Activated naive CD4-positive, alpha-beta T cell treated with anti-CD3 and anti-CD28 coated beads, Interleukin-2, amount 10 ng/mL, durations not matched to agents 7 days and 5 days (primary cell): ENCODE data around the gene KBTBD12.

Source experiments
- CTCF ChIA-PET: fragments of 350-600 bp; sonication (Branson Sonifier 250); formaldehyde crosslinking; loops from one replicate; lab custom pipeline; 2021; ENCODE audit warnings: antibody characterized with exemption; lab: Charles Lee
- DNase-seq: peaks from one replicate; pipeline ENCODE4 v3.0.0-alpha.2; 2020
- H3K27ac Mint-ChIP-seq: one replicate; pipeline ENCODE4 v1.8.0; 2021; ENCODE audit warnings: mild to moderate bottlenecking, moderate library complexity, mixed read lengths
- H3K27me3 Mint-ChIP-seq: one replicate; pipeline ENCODE4 v1.8.0; 2021; ENCODE audit warnings: mild to moderate bottlenecking, mixed read lengths
- H3K36me3 Mint-ChIP-seq: one replicate; pipeline ENCODE4 v1.8.0; 2021; ENCODE audit warnings: mixed read lengths
- H3K4me1 Mint-ChIP-seq: one replicate; pipeline ENCODE4 v1.8.0; 2021; ENCODE audit warnings: mixed read lengths
- H3K4me3 Mint-ChIP-seq: one replicate; pipeline ENCODE4 v1.8.0; 2021; ENCODE audit warnings: mild to moderate bottlenecking, moderate library complexity, mixed read lengths
- H3K9me3 Mint-ChIP-seq: one replicate; pipeline ENCODE4 v1.8.0; 2021; ENCODE audit warnings: mixed read lengths

Gene KBTBD12

DNA sequence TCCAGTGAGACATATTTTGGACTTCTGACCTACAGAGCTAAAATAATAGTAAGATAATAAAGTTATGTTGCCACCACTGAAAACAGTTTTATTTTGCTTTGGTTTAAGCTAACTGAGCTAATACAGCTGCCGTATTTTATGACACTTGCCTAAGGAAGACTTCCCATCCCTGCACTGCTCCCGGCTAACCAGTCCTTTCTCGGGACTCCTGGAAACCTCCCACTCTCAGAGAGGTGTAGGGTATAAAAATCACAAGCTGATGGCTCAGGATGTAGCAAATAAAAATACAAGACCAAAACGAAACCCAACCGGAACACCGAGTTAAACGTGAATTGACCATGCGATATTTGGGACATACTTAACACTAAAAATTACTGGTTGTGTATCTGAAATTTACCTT is 448 bp upstream of the KBTBD12 start:
- Mint-ChIP-seq H3K27me3 (peaks cover 66% of the 10 kb centered on the region), H3K27ac (peak overlapping the region; percentile 38), H3K36me3 (no peaks in the 10 kb centered on the region), H3K9me3 (peaks cover 4% of the 10 kb centered on the region), H3K4me1 (no peaks in the 10 kb centered on the region), H3K4me3 (no peak overlapping the region)
- DNase-seq: no peak
- CTCF ChIA-PET: no interaction called here

DNA sequence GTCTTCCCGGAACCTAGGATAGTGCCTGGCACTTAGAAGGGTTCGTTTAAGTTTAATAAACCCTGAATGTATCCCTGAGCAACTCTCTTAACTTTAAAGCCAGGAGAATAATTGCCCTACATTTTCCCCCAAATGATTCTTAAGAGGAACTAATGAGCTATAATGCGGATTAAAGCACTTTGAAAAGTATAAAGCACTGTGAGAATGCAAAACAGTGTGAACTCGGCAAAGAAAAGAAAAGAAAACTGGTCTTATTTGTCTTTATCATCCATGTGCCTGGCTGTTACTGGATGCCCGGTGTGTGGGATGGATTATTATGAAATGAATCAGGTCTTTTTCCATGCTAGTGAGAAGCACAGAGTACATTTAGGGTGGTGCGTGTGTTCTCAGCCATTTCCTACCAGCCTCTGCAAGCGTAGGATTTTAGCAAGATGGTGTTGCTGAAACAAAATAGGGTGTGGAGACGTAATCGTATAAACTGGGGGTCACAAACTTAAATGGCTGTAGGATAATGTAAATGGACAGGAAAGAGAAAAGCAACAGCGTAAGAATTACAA is 983 bp downstream of the KBTBD12 start:
- peaks cover 55% of the 10 kb centered on the region for H3K27me3 Mint-ChIP-seq
- no peaks in the 10 kb centered on the region for H3K36me3 Mint-ChIP-seq

DNA sequence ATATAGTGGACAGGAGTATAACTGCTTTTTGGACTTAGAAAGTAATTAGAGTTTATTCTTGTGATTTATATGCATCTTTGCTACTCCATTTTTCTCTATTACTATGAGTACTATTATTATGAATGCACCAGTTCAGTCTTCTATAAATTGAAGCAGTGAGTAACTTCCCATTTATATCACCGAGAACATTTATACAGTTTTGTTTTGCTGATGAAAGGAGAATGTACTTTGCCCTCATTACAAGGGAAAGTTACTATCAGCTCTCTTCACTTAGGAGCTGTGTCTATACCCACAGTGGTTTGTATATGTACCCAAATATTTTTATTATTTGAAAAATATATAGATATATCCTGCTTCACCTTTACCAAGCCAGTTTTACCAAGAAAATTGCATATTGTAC is 5.7 kb downstream of the KBTBD12 start:
- Mint-ChIP-seq H3K4me3 (no peak overlapping the region), H3K4me1 (peaks cover 10% of the 10 kb centered on the region), H3K27ac (no peak overlapping the region), H3K27me3 (peaks cover 23% of the 10 kb centered on the region), H3K9me3 (no peaks in the 10 kb centered on the region), H3K36me3 (no peaks in the 10 kb centered on the region)
- CTCF ChIA-PET: no interaction called here
- DNase-seq: no peak

More for the DNA sequence above, 983 bp downstream of the KBTBD12 start:
- no peak overlapping the region for H3K4me3 Mint-ChIP-seq
- no peak overlapping the region for H3K27ac Mint-ChIP-seq
- CTCF ChIA-PET: no interaction called here
- no peaks in the 10 kb centered on the region for H3K4me1 Mint-ChIP-seq
- DNase-seq: no peak
- peaks cover 4% of the 10 kb centered on the region for H3K9me3 Mint-ChIP-seq

DNA sequence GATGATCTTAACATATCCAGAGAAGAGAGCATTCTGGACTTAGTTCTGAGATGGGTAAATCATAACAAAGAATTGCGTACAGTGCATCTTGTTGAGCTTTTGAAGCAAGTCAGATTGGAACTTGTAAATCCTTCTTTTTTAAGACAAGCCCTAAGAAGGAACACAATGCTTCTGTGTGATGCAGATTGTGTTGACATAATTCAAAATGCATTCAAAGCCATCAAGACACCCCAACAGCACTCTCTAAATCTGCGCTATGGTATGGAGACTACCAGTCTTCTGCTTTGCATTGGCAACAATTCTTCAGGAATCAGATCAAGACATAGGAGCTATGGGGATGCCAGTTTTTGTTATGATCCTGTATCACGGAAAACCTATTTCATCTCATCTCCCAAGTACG is 8.6 kb downstream of the KBTBD12 start:
- peaks cover 13% of the 10 kb centered on the region for H3K4me1 Mint-ChIP-seq
- no peak overlapping the region for H3K4me3 Mint-ChIP-seq
- H3K9me3 Mint-ChIP-seq: no peaks in the 10 kb centered on the region
- H3K27ac Mint-ChIP-seq: no peak overlapping the region
- H3K27me3 Mint-ChIP-seq: peaks cover 9% of the 10 kb centered on the region
- no peaks in the 10 kb centered on the region for H3K36me3 Mint-ChIP-seq
- no peak for DNase-seq
- CTCF ChIA-PET: no interaction called here

DNA sequence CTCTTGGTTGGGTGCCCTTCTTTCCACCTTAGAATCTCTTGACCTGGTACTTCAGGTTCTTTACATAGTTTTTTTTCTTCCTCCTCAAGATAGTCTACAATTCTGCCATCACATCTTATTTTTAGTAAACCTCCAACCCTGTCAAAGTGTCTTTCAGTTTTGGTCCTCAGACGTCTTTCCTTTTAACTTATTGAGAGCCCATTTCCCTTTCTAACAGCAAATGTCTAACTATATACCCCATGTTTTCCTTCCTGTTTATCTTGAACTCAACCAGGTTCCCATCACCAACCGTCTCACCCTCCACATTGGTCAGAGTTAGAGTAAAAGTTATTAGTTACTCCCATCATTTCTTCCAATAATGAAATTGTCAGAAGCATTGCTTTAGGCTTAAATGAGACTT is 10.4 kb downstream of the KBTBD12 start:
- DNase-seq: no peak
- no peak overlapping the region for H3K4me3 Mint-ChIP-seq
- no peak overlapping the region for H3K27ac Mint-ChIP-seq
- H3K4me1 Mint-ChIP-seq: peaks cover 13% of the 10 kb centered on the region
- no peaks in the 10 kb centered on the region for H3K9me3 Mint-ChIP-seq
- no peaks in the 10 kb centered on the region for H3K36me3 Mint-ChIP-seq
- peaks cover 7% of the 10 kb centered on the region for H3K27me3 Mint-ChIP-seq
- CTCF ChIA-PET: no interaction called here

DNA sequence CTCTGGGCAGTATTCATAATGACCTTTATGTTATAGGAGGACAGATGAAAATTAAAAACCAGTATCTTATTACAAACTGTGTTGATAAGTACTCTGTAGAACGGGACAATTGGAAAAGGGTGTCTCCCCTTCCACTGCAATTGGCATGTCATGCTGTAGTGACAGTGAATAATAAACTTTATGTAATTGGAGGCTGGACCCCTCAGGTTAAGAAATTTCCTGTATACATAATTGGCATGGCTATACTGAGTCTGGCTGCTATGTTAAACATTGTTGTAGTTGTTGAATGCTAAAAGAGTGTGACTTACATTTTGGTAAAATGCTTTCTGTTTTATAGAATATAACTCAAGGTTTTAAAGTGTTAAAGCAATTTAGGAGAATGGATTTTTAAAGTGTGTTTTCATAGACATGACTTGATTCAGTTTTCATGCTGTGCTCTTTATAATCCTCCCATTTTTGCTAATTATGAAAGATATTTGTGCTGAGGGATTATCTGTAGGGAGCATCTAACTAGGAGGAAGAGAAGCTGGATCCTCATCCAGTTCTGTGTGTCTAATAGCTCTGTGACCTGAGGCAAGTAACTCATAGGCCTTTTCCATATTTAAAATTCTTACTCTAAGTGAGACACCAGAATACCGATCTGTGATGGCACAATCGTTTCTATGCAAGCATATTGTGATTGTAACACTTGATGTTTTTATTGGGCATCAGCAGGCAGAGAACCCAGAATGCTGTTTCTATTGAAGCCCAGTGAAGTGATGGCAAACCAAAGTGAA is 13.0 kb downstream of the KBTBD12 start:
- DNase-seq: no peak
- no peak overlapping the region for H3K27ac Mint-ChIP-seq
- peaks cover 13% of the 10 kb centered on the region for H3K27me3 Mint-ChIP-seq
- H3K4me1 Mint-ChIP-seq: peaks cover 13% of the 10 kb centered on the region
- H3K36me3 Mint-ChIP-seq: no peaks in the 10 kb centered on the region
- H3K9me3 Mint-ChIP-seq: no peaks in the 10 kb centered on the region
- CTCF ChIA-PET: no interaction called here
- no peak overlapping the region for H3K4me3 Mint-ChIP-seq

DNA sequence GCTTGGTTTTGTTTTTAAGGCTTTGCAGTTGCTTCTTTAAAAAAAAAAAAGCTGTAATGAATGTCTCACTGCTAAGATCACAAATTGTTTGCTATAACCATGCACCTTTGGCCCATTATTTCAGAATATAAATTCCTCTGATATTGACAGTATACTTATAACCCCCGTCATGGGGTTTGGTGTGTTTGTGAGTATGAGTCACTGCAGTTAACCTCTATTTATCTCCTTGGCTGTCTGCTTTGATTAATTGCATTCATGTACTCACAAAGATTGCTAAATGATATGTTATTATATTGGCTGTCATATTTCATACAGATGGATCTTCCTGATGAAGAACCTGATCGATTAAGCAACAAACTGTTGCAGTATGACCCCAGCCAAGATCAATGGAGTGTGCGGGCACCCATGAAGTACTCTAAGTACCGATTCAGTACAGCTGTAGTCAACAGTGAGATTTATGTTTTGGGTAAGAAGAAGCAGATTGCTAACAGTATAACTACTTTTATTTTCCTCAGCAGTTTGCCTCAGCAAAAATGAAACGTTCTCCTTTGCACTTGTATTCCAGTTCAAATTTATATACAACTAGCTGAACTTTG is 14.9 kb downstream of the KBTBD12 start:
- H3K36me3 Mint-ChIP-seq: no peaks in the 10 kb centered on the region
- CTCF ChIA-PET: no interaction called here
- H3K27ac Mint-ChIP-seq: no peak overlapping the region
- no peak for DNase-seq
- H3K9me3 Mint-ChIP-seq: no peaks in the 10 kb centered on the region
- H3K27me3 Mint-ChIP-seq: peaks cover 21% of the 10 kb centered on the region
- H3K4me3 Mint-ChIP-seq: no peak overlapping the region
- H3K4me1 Mint-ChIP-seq: peaks cover 11% of the 10 kb centered on the region

DNA sequence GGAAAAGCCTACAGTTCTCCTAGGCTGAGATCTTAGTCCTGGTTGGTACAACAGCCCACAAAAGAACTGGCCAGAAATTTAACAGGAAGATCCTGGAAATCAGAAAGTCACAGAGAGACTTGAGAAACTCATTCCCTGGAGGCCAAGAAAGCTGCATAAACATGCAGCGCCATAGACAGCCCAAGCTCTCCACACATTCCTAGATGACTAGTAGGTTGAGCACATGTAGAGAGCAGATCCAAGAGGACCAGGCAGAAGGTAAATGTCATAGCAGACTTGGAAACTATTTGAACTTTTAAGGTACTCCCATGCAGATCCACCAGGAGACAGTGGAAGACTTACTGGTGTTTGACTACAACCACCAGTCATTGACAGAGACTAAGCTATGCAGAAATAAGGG is 18.4 kb downstream of the KBTBD12 start:
- Mint-ChIP-seq H3K9me3 (no peaks in the 10 kb centered on the region), H3K4me3 (no peak overlapping the region), H3K4me1 (no peaks in the 10 kb centered on the region), H3K27ac (no peak overlapping the region), H3K27me3 (peaks cover 15% of the 10 kb centered on the region), H3K36me3 (no peaks in the 10 kb centered on the region)
- CTCF ChIA-PET: no interaction called here
- no peak for DNase-seq

DNA sequence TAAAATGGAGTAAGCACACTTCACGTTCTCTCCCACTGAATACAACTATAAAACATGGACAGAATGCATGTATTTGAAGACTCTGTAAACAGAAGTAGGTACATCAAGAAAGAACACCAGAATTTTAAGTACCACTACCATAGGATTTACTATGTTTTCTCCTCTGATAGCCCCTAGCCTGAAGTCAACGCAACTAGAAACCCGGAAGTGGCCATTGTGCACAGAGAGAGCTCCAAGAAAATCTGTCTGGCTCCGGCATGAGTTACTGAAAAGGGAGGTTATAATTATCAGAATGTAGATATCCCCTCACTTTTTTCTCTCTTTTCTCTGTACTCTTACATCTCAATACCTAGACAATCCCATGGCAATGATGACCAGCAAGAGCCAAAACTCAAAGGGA is 23.8 kb downstream of the KBTBD12 start:
- H3K27me3 Mint-ChIP-seq: peaks cover 10% of the 10 kb centered on the region

DNA sequence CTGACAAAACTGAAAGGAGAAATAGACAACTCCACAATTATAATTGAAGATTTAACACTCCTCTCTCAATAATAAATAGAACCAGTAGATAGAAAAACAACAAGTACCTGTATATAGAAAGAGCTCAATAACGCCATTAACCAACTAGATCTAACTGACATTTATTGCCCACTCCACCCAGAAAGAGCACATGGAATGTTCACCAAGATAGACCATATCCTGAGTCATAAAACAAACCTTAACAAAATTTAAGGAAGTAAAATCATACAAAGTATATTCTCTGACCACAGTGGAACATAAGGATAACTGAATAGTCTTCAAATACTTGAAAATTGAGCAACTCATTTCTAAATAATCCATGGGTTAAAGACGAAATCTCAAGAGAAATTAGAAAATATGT is 25.1 kb downstream of the KBTBD12 start:
- Mint-ChIP-seq H3K9me3 (no peaks in the 10 kb centered on the region), H3K4me1 (no peaks in the 10 kb centered on the region), H3K27ac (no peak overlapping the region), H3K36me3 (no peaks in the 10 kb centered on the region), H3K27me3 (peaks cover 6% of the 10 kb centered on the region), H3K4me3 (no peak overlapping the region)
- no peak for DNase-seq
- CTCF ChIA-PET: no interaction called here

More for the DNA sequence above, 23.8 kb downstream of the KBTBD12 start:
- DNase-seq: no peak
- Mint-ChIP-seq H3K27ac (no peak overlapping the region), H3K4me3 (no peak overlapping the region), H3K4me1 (no peaks in the 10 kb centered on the region), H3K36me3 (no peaks in the 10 kb centered on the region), H3K9me3 (no peaks in the 10 kb centered on the region)
- CTCF ChIA-PET: no interaction called here

DNA sequence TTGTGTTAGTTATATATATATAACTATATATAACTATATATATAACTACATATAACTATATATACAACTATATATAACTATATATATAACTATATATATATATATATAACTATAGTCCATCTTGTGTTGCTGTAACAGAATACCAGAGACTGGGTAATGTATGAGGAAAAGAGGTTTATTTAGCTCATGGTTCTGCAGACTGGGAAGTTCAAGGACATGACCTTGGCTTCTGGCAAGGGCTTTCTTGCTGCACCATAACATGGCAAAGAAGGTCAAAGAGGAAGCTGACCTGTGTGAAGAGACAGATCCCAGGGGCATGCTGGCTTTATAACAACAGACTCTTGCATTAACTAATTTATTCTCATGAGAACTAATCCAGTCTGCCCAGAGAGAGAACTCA is 27.6 kb downstream of the KBTBD12 start:
- no peak overlapping the region for H3K4me3 Mint-ChIP-seq
- H3K27me3 Mint-ChIP-seq: peaks cover 17% of the 10 kb centered on the region
- CTCF ChIA-PET: no interaction called here
- H3K9me3 Mint-ChIP-seq: no peaks in the 10 kb centered on the region
- no peak overlapping the region for H3K27ac Mint-ChIP-seq
- no peaks in the 10 kb centered on the region for H3K4me1 Mint-ChIP-seq
- DNase-seq: no peak
- H3K36me3 Mint-ChIP-seq: no peaks in the 10 kb centered on the region

DNA sequence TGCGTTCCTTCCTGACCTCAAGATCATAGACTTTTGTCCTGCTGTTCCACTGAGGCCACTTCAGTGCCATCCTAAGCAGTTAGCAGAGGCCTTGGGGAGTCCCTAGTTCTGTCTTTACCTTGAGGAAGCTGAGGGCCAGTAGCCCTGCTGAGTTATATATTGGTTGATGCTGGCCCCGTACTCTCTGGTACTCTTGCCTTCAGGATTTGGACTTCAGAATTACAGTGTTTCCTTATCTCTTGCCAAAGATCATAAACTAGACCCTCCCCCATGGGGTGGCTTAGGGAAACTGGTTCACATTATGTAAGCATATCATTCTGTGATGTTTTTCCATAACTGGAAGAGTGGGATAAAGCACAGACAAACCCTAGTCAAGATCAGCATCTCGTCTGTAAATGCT is 33.2 kb downstream of the KBTBD12 start:
- H3K4me1 Mint-ChIP-seq: no peaks in the 10 kb centered on the region
- CTCF ChIA-PET: no interaction called here
- H3K27ac Mint-ChIP-seq: no peak overlapping the region
- DNase-seq: no peak
- no peaks in the 10 kb centered on the region for H3K9me3 Mint-ChIP-seq
- H3K4me3 Mint-ChIP-seq: no peak overlapping the region
- H3K27me3 Mint-ChIP-seq: peaks cover 17% of the 10 kb centered on the region
- H3K36me3 Mint-ChIP-seq: no peaks in the 10 kb centered on the region

DNA sequence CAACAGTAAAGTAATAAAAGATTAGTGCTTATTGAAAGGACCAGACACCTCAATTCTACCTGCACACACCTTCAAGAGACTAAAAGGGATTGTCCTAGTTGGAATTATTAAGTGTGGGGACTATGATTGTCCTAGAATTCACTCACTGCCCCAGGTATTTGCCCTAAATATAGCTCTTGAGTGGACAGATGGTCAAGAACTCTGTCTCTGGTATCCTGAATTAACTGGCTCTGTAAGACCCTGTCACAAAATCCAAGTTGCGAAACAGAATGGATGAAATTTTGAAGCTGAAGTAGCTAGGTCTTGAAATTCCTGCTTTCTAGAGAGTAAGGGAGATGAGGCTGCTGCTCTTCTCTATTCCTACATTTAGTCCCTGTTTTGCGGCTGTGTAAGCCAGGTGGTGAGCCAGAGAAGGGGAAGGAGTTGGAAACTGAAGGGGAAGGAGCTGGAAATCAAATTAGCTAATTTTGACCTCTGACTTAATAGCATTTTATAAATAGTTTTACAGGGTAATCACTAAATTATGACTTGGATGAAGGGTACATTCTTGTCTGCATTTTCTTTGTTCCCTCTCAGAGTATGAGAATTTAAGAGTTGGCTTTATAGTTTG is 34.5 kb downstream of the KBTBD12 start:
- no peak overlapping the region for H3K27ac Mint-ChIP-seq
- no peaks in the 10 kb centered on the region for H3K36me3 Mint-ChIP-seq
- DNase-seq: no peak
- no peaks in the 10 kb centered on the region for H3K9me3 Mint-ChIP-seq
- H3K4me1 Mint-ChIP-seq: no peaks in the 10 kb centered on the region
- H3K27me3 Mint-ChIP-seq: peaks cover 19% of the 10 kb centered on the region
- CTCF ChIA-PET: interaction anchor here (1.2 kb wide), 1 partner anchor 11 kb away, joined by 3 read pairs; no protein-coding TSS in a partner anchor
- H3K4me3 Mint-ChIP-seq: no peak overlapping the region

DNA sequence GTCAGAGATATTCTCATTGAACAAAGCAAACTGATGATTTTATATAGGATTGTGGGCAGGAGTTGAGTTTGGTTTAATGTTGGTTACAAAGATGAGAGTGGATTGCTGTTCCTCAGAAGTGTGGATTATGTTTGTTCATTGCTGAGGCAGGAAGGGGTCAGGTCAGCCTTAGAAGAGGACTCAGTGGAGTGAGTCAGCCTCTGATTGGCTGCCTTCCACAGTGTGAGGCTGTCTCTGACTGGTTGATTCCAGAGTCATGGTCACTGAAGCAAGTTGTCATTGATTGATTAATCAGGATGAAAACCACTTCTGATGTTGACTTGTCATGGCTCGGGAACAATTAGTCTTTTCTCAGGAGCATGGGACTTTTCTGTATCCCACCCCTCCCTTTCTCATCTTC is 36.2 kb downstream of the KBTBD12 start:
- no peaks in the 10 kb centered on the region for H3K4me1 Mint-ChIP-seq
- CTCF ChIA-PET: no interaction called here
- H3K27me3 Mint-ChIP-seq: peaks cover 18% of the 10 kb centered on the region
- no peaks in the 10 kb centered on the region for H3K9me3 Mint-ChIP-seq
- H3K4me3 Mint-ChIP-seq: no peak overlapping the region
- no peak for DNase-seq
- H3K36me3 Mint-ChIP-seq: no peaks in the 10 kb centered on the region
- H3K27ac Mint-ChIP-seq: no peak overlapping the region
